Liver (tissue), 9 donors: Measurements from ENCODE around the gene TMEFF1. TPM values are rescaled to one million over a fixed set of nuclear protein-coding genes. Genes with fewer than 3 reads are reported as not detected.

Experiments used
- DNase-seq: peaks from one replicate; pipeline ENCODE4 v3.0.0-alpha.2; 2017; ENCODE audit warnings: low spot score
- H3K27ac ChIP-seq, 2 donors: one replicate each; pipeline ENCODE4 v1.7.0; 2013; ENCODE audit warnings: inconsistent platforms in 2 of 2, low read length in 2 of 2, control low read depth in 1 of 2, low read depth in 1 of 2, mild to moderate bottlenecking in 1 of 2
- H3K27me3 ChIP-seq, 4 donors: one replicate each; pipeline versions ENCODE4 v1.6.1 to v1.7.0; 2013; ENCODE audit warnings: low read length in 3 of 4, inconsistent platforms in 1 of 4, mild to moderate bottlenecking in 1 of 4, moderate library complexity in 1 of 4; ENCODE audit not compliant: control insufficient read depth in 4 of 4, insufficient read depth in 4 of 4
- H3K36me3 ChIP-seq, 4 donors: one replicate each; pipeline versions ENCODE4 v1.6.1 to v1.7.0; 2013; ENCODE audit warnings: low read length in 3 of 4, mild to moderate bottlenecking in 3 of 4, low read depth in 1 of 4, moderate library complexity in 1 of 4; ENCODE audit not compliant: control insufficient read depth in 4 of 4, insufficient read depth in 3 of 4
- H3K4me1 ChIP-seq, 4 donors: one replicate each; pipeline versions ENCODE4 v1.6.1 to v1.7.0; 2013; ENCODE audit warnings: low read length in 3 of 4, mild to moderate bottlenecking in 3 of 4, moderate library complexity in 1 of 4; ENCODE audit not compliant: control insufficient read depth in 4 of 4, insufficient read depth in 4 of 4
- H3K4me3 ChIP-seq, 3 donors: one replicate each; pipeline versions ENCODE4 v1.6.1 to v1.7.0; 2013; ENCODE audit warnings: low read length in 3 of 3, control low read depth in 1 of 3, low read depth in 1 of 3, mild to moderate bottlenecking in 1 of 3
- H3K9ac ChIP-seq, 2 donors: one replicate each; pipeline ENCODE4 v1.7.0; 2013; ENCODE audit warnings: low read length in 2 of 2, mild to moderate bottlenecking in 2 of 2, moderate library complexity in 2 of 2, control low read depth in 1 of 2, low read depth in 1 of 2
- H3K9me3 ChIP-seq, 4 donors: one replicate each; pipeline versions ENCODE4 v1.6.1 to v1.7.0; 2013; ENCODE audit warnings: low read length in 3 of 4; ENCODE audit not compliant: control insufficient read depth in 4 of 4
- EGR1 ChIP-seq, 2 donors: IDR thresholded peaks; 2 replicates each; pipeline ENCODE4 v1.6.1; 2016 to 2018; ENCODE audit warnings: antibody characterized with exemption in 2 of 2, low read depth in 2 of 2
- FOXA1 ChIP-seq: IDR thresholded peaks from 2 replicates; pipeline ENCODE4 v1.6.1; 2016; ENCODE audit warnings: antibody characterized with exemption
- FOXA2 ChIP-seq: IDR thresholded peaks from 2 replicates; pipeline ENCODE4 v1.6.1; 2016; ENCODE audit warnings: antibody characterized with exemption
- GABPA ChIP-seq, 2 donors: IDR thresholded peaks in 1 of 2; conservative IDR thresholded peaks in 1 of 2; 2 replicates each; pipeline ENCODE4 v1.6.1; 2016; ENCODE audit warnings: antibody characterized with exemption in 2 of 2, mild to moderate bottlenecking in 1 of 2, moderate library complexity in 1 of 2
- HNF4A ChIP-seq, 2 donors: conservative IDR thresholded peaks; 2 replicates each; pipeline ENCODE4 v1.6.1; 2016; ENCODE audit warnings: antibody characterized with exemption in 2 of 2, mild to moderate bottlenecking in 2 of 2
- HNF4G ChIP-seq: IDR thresholded peaks from 2 replicates; pipeline ENCODE4 v1.6.1; 2016; ENCODE audit warnings: antibody characterized with exemption
- JUND ChIP-seq, 2 donors: IDR thresholded peaks; 2 replicates each; pipeline ENCODE4 v1.6.1; 2016; ENCODE audit warnings: antibody characterized with exemption in 2 of 2
- NR2F2 ChIP-seq: IDR thresholded peaks from 2 replicates; pipeline ENCODE4 v1.6.1; 2016; ENCODE audit warnings: antibody characterized with exemption
- RAD21 ChIP-seq, 2 donors: IDR thresholded peaks; 2 replicates each; pipeline ENCODE4 v1.6.1; 2016; ENCODE audit warnings: antibody characterized with exemption in 2 of 2, mild to moderate bottlenecking in 2 of 2
- RXRA ChIP-seq, 2 donors: IDR thresholded peaks; 2 replicates each; pipeline ENCODE4 v1.6.1; 2017 to 2018; ENCODE audit warnings: antibody characterized with exemption in 2 of 2, mild to moderate bottlenecking in 1 of 2
- SP1 ChIP-seq: IDR thresholded peaks from 2 replicates; pipeline ENCODE4 v1.6.1; 2018; ENCODE audit warnings: antibody characterized with exemption, mild to moderate bottlenecking
- TAF1 ChIP-seq: conservative IDR thresholded peaks from 2 replicates; pipeline ENCODE4 v1.6.1; 2016; ENCODE audit warnings: antibody characterized with exemption, mild to moderate bottlenecking
- YY1 ChIP-seq: IDR thresholded peaks from 2 replicates; pipeline ENCODE4 v1.6.1; 2016; ENCODE audit warnings: antibody characterized with exemption, mild to moderate bottlenecking
- WGBS: extraction: QIAGEN DNeasy Blood & Tissue Kit; methylation state at CpG from one replicate; pipeline ENCODE4 v1.1.7; 2013; 5-methylcytosine and 5-hydroxymethylcytosine counted together
- polyA plus RNA-seq, 2 donors: library from polyadenylated mRNA; stranded (reverse) in 1 of 2; unstranded in 1 of 2; fragments of 200-250 nt in 1 of 2; fragments of >200 nt in 1 of 2; fragmentation: Nextera tagmentation in 1 of 2; extraction: Ambion mirVana in 1 of 2; gene quantifications; one replicate each; pipeline versions ENCODE4 v1.2.1 to v1.2.3, GENCODE V29; 2013 to 2015
- total RNA-seq, 2 donors: library from RNA; depleted of rRNA; stranded (reverse); fragments of >200 nt; gene quantifications; one replicate each; pipeline ENCODE4 v1.2.3, GENCODE V29; 2014
- TF ChIP-seq, protein P1 (sequence below): IDR thresholded peaks from 2 replicates; pipeline ENCODE4 v1.6.1; 2016; ENCODE audit warnings: antibody characterized with exemption
- TF ChIP-seq, protein P2 (sequence below): IDR thresholded peaks from 2 replicates; pipeline ENCODE4 v1.6.1; 2016; ENCODE audit warnings: antibody characterized with exemption
- TF ChIP-seq, protein P3 (sequence below): IDR thresholded peaks from 2 replicates; pipeline ENCODE4 v1.6.1; 2016; ENCODE audit warnings: antibody characterized with exemption
- TF ChIP-seq, protein P4 (sequence below): IDR thresholded peaks from 2 replicates; pipeline ENCODE4 v1.6.1; 2016; ENCODE audit warnings: antibody characterized with exemption, mild to moderate bottlenecking
- TF ChIP-seq, protein P5 (sequence below): fragments of 150-350 bp; IDR thresholded peaks from 2 replicates; pipeline ENCODE4 v1.5.1; 2017; ENCODE audit warnings: improper control_type of control experiment, low read depth, low read length; ENCODE audit not compliant: missing input control
- donor health status: healthy.
- donor health status: healthy.
- donor health status: healthy.
- donor health status: healthy.
- donor health status: healthy.

The TMEFF1 gene
- total and polyA plus RNA-seq, 4 donors, result not detected

DNA sequence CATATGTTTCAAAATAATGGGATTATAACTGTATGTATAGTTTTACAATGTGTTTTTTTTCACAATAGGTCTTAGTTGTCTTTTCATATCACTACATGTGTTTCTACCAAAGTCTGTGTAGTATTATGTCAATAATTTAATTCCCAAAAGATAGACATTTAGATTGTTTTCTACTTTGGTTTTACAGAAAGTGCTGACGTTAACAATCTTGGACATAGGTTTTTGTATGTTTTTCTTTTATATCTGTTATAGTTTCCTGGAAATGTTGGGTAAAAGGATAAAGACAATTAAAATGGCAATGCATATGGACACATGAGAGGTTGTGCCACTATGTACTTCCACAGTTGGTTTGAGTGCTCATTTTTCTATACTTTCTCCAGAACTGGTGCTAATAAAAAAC, 15.2 kb downstream of the TMEFF1 start (continued):
- TF ChIP-seq, protein P1, sequence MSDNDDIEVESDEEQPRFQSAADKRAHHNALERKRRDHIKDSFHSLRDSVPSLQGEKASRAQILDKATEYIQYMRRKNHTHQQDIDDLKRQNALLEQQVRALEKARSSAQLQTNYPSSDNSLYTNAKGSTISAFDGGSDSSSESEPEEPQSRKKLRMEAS, result no peak
- TF ChIP-seq, protein P2, sequence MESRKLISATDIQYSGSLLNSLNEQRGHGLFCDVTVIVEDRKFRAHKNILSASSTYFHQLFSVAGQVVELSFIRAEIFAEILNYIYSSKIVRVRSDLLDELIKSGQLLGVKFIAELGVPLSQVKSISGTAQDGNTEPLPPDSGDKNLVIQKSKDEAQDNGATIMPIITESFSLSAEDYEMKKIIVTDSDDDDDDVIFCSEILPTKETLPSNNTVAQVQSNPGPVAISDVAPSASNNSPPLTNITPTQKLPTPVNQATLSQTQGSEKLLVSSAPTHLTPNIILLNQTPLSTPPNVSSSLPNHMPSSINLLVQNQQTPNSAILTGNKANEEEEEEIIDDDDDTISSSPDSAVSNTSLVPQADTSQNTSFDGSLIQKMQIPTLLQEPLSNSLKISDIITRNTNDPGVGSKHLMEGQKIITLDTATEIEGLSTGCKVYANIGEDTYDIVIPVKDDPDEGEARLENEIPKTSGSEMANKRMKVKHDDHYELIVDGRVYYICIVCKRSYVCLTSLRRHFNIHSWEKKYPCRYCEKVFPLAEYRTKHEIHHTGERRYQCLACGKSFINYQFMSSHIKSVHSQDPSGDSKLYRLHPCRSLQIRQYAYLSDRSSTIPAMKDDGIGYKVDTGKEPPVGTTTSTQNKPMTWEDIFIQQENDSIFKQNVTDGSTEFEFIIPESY, result no peak

DNA sequence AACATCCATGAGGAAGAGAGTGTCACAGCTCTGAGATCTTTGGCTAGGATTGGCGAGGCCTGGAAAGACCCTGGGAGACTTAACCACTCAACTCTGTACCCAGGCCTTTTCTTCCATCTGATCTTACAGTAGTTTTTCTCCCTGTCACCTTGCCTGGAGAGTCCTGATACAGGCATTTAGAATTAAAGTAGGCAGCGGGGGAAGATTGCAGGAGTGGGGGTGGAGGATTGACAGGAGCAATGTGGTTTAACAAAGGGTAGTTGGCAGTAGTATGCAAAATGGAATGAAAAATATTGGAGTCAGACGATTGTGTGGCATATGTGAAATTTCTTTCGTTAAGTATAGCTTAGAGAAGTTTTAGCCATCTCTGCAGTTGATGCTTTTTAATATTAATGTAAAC, 16.9 kb downstream of the TMEFF1 start:
- TF ChIP-seq RXRA (IDR thresholded peaks at IDR 0.05), result no peak
- TF ChIP-seq SP1, result no peak
- TF ChIP-seq HNF4A (conservative IDR thresholded peaks at IDR 0.05), result no peak
- TF ChIP-seq NR2F2, result no peak
- no peak for TF ChIP-seq FOXA1
- no peak for TF ChIP-seq EGR1 (IDR thresholded peaks at IDR 0.05; ENCODE audit: low read depth in 2 of 2)
- H3K9ac ChIP-seq, result no peak overlapping the region
- H3K4me1 ChIP-seq, result no peaks in the 10 kb centered on the region
- no peaks in the 10 kb centered on the region for H3K9me3 ChIP-seq
- H3K4me3 ChIP-seq, result no peak overlapping the region
- H3K27ac ChIP-seq, result no peak overlapping the region
- no peaks in the 10 kb centered on the region for H3K36me3 ChIP-seq
- WGBS, result 91% methylated on average over 4 of the region's 4 CpGs
- no peak for DNase-seq
- no peaks in the 10 kb centered on the region for H3K27me3 ChIP-seq

DNA sequence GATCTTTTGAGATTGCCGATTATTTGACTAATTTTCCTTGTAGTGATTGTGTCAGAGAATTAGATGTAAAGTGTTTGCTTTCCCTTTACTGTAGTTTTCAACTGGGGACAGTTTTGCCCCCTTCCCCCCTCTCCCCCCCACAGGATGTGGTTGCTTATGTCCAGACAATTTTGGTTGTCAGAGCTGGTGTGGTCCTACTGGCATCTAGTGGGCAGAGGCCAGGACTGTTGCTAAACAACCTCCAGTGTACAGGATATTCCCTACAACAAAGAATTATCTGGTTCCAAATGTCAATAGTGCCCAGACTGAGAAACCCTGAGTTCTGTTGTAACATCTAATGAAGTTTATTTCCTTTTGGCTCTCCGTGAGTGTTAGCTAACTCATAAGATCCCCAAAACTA, 20.0 kb downstream of the TMEFF1 start:
- no peak overlapping the region for H3K9ac ChIP-seq
- H3K4me1 ChIP-seq, result no peaks in the 10 kb centered on the region
- TF ChIP-seq FOXA2 (no peak), JUND (IDR thresholded peaks at IDR 0.05) (no peak), SP1 (no peak), RAD21 (IDR thresholded peaks at IDR 0.05) (peak; percentile 11 to 36), HNF4G (no peak)
- no peaks in the 10 kb centered on the region for H3K36me3 ChIP-seq
- DNase-seq, result no peak
- no peaks in the 10 kb centered on the region for H3K9me3 ChIP-seq
- no peaks in the 10 kb centered on the region for H3K27me3 ChIP-seq
- 85% methylated on average over 2 of the region's 2 CpGs for WGBS
- H3K27ac ChIP-seq, result no peak overlapping the region
- H3K4me3 ChIP-seq, result no peak overlapping the region

DNA sequence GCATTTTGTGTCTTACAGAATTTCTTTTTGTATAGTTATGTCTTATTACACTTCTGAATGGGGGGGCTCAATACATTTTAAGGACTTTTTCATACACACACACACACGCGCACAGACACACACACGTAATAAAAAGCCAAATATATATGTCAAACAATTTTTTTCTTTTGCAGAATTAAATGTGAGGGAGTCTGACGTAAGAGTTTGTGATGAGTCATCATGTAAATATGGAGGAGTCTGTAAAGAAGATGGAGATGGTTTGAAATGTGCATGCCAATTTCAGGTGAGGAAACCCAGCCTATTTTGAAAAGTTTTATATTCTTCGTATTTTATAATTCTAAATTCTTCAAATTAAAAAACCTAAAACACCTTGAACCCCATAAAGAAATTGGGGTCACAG, 25.6 kb downstream of the TMEFF1 start:
- H3K27ac ChIP-seq, result no peak overlapping the region
- no peaks in the 10 kb centered on the region for H3K4me1 ChIP-seq
- WGBS, result 90% methylated on average over 5 of the region's 5 CpGs
- H3K9me3 ChIP-seq, result no peaks in the 10 kb centered on the region
- H3K9ac ChIP-seq, result no peak overlapping the region
- DNase-seq, result no peak
- no peak overlapping the region for H3K4me3 ChIP-seq
- H3K27me3 ChIP-seq, result no peaks in the 10 kb centered on the region
- no peaks in the 10 kb centered on the region for H3K36me3 ChIP-seq
- TF ChIP-seq TAF1 (no peak), HNF4G (no peak), RAD21 (IDR thresholded peaks at IDR 0.05) (no peak), SP1 (no peak), GABPA (IDR thresholded peaks at IDR 0.05 in 1 of 2, conservative IDR thresholded peaks at IDR 0.05 in 1 of 2) (no peak), YY1 (no peak), JUND (IDR thresholded peaks at IDR 0.05) (no peak), FOXA1 (no peak), RXRA (IDR thresholded peaks at IDR 0.05) (no peak)
- TF ChIP-seq, protein P3, sequence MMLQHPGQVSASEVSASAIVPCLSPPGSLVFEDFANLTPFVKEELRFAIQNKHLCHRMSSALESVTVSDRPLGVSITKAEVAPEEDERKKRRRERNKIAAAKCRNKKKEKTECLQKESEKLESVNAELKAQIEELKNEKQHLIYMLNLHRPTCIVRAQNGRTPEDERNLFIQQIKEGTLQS, result no peak
- TF ChIP-seq, protein P4, sequence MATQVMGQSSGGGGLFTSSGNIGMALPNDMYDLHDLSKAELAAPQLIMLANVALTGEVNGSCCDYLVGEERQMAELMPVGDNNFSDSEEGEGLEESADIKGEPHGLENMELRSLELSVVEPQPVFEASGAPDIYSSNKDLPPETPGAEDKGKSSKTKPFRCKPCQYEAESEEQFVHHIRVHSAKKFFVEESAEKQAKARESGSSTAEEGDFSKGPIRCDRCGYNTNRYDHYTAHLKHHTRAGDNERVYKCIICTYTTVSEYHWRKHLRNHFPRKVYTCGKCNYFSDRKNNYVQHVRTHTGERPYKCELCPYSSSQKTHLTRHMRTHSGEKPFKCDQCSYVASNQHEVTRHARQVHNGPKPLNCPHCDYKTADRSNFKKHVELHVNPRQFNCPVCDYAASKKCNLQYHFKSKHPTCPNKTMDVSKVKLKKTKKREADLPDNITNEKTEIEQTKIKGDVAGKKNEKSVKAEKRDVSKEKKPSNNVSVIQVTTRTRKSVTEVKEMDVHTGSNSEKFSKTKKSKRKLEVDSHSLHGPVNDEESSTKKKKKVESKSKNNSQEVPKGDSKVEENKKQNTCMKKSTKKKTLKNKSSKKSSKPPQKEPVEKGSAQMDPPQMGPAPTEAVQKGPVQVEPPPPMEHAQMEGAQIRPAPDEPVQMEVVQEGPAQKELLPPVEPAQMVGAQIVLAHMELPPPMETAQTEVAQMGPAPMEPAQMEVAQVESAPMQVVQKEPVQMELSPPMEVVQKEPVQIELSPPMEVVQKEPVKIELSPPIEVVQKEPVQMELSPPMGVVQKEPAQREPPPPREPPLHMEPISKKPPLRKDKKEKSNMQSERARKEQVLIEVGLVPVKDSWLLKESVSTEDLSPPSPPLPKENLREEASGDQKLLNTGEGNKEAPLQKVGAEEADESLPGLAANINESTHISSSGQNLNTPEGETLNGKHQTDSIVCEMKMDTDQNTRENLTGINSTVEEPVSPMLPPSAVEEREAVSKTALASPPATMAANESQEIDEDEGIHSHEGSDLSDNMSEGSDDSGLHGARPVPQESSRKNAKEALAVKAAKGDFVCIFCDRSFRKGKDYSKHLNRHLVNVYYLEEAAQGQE, result no peak
- TF ChIP-seq, protein P2, result no peak
- TF ChIP-seq, protein P5, sequence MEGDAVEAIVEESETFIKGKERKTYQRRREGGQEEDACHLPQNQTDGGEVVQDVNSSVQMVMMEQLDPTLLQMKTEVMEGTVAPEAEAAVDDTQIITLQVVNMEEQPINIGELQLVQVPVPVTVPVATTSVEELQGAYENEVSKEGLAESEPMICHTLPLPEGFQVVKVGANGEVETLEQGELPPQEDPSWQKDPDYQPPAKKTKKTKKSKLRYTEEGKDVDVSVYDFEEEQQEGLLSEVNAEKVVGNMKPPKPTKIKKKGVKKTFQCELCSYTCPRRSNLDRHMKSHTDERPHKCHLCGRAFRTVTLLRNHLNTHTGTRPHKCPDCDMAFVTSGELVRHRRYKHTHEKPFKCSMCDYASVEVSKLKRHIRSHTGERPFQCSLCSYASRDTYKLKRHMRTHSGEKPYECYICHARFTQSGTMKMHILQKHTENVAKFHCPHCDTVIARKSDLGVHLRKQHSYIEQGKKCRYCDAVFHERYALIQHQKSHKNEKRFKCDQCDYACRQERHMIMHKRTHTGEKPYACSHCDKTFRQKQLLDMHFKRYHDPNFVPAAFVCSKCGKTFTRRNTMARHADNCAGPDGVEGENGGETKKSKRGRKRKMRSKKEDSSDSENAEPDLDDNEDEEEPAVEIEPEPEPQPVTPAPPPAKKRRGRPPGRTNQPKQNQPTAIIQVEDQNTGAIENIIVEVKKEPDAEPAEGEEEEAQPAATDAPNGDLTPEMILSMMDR, result no peak
